Jurkat, Clone E6-1 (cell line): ENCODE data around the gene MKRN2OS.

Experiments used
- DNase-seq: peaks from one replicate; pipeline ENCODE4 v3.0.0-alpha.2; 2011; ENCODE audit warnings: low read depth, low spot score
- H3K4me3 ChIP-seq: 2 replicates; pipeline ENCODE4 v1.5.1; 2011; ENCODE audit warnings: mild to moderate bottlenecking, low read length, control low read depth, moderate library complexity

The MKRN2OS gene

DNA sequence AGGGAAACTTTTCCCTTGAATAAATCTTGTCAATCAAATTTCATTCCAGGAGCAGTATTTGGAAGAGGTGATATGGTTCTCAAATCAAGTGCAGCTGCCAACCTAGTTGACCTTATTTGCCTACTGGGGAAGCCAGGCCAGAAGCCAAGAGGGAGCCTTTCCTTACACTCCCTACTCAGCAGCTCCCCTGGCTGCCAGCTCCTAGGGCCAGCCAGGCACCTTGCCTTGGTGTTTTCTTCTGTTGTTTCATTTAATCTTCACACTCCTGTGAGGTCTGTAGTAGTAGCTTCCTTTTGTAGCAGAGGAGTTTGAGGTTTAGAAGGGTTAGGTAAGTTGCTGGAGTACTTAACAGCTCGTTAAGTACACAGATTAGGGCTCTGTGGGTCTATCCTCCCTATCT lies 22.6 kb downstream of the MKRN2OS start:
- no peak for DNase-seq
- H3K4me3 ChIP-seq, result no peak overlapping the region

DNA sequence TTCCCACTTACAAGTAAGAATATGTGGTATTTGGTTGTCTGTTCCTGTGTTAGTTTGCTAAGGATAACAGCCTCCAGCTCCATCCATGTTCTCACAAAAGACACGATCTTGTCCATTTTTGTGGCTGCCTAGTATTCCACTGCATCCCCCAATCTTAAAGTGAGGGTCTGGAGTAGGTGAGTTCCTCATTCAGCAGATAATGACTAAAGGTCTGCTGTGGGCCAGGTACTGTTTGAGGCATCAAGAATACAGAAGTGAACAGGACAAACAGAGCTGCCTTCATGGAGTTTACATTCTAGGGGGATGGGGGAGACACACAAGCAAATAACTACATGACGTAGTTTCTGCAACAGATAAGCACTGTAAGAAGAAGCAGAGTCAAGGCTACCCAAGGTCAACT lies 24.3 kb downstream of the MKRN2OS start:
- DNase-seq, result no peak
- H3K4me3 ChIP-seq, result no peak overlapping the region

DNA sequence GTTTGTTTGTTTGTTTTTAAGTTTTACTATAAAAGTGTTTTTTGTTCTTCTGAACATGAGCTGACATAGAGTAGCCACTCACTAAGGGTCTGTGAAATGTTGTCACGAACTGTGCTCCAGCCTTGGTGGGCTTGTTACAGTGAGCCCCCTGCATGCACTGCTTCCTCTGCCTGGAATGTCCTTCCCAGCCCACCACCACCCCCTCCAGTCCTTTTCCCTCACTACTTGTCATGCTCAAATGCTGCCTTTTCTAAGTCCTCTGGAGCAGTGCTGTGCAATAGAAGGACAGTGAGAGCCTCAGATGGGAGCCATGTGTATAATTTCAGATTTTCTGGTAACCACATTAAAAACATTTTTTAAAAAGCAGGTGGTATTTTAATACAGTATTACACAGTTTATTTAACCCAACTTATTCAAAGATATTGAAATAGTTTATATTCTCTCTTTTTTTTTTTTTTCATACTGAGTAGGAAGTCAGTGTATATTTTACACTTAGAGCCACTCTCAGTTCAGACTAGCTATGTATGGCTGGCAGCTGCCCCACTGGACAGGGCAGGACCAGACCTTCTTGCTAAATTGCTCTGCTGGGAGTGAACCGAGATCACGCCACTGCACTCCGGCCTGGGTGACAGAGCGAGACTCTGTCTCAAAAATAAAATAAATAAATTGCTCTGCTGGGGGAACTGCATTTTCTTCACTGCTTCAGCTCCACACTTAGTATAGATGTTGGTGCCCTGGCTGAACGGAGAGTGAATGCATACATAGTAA lies 26.9 kb downstream of the MKRN2OS start:
- no peak for DNase-seq
- H3K4me3 ChIP-seq, result no peak overlapping the region

DNA sequence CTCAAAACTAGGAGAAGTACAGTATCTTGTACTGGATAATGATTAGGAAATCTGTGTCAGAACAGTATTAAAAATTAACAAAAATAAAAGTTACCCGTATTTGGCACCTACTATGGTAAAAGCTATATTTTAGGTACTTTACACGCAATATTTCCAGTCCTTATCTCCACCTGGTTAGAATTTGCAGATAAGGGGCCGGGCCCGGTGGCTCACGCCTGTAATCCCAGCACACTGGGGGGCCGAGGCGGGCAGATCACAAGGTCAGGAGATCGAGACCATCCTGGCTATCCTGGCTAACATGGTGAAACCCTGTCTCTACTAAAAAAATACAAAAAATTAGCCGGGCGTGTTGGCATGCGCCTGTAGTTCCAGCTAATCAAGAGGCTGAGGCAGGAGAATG lies 28.4 kb downstream of the MKRN2OS start:
- no peak overlapping the region for H3K4me3 ChIP-seq
- no peak for DNase-seq

DNA sequence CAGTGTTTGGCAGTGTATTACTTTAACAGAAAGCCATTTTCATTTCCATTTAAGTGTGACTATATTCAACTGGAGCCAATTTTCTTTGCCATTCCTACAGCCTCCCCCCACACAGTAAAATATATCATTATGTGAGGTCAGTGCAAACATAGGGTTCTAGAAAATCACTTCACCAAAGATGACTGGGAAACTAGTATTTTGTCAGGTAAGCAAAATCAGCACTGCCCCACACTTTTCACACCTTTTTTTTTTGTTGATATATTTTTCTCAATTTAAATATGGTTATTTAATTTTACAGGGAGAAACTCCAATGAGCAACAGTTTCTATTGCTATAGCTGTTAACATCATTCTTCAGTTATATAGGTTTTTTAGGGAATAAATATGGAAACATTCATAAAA lies 29.7 kb downstream of the MKRN2OS start:
- DNase-seq, result no peak
- H3K4me3 ChIP-seq, result no peak overlapping the region

DNA sequence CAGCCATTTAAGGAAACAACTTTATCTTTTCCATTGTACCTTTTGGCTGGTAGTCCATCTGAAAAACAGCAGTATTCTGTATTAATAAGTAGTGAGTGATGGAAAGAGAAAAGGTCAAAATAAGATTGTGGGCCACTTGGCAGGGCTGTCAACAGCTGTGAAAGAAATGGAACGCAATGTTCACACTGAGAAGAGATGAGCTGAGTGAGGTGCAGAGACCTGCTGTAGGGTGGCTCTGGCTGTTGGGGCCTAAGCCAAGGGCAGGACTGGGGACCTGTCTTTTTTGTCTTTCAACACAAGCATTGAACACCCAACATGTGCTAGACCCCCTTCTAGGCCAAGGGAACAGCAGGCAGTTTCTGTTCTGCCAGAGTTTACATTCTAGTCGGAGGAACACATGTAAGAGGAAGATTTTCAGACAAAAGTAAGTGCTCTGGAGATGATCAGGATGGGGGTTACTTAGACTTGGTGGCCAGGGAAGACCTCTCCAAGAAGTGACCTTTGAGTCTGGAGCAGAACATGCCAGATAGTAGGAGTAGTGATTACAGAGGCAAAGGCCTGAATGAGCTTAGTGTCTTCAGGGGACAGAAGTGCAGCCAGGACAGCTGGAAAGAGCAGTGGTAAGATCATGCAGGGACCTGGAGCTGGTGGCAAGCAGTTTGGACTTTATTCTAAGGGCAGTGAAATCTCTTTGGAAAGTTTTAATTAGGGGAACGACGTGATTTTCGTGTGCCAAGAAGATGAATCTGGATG lies 31.4 kb downstream of the MKRN2OS start:
- DNase-seq, result no peak
- H3K4me3 ChIP-seq, result no peak overlapping the region

DNA sequence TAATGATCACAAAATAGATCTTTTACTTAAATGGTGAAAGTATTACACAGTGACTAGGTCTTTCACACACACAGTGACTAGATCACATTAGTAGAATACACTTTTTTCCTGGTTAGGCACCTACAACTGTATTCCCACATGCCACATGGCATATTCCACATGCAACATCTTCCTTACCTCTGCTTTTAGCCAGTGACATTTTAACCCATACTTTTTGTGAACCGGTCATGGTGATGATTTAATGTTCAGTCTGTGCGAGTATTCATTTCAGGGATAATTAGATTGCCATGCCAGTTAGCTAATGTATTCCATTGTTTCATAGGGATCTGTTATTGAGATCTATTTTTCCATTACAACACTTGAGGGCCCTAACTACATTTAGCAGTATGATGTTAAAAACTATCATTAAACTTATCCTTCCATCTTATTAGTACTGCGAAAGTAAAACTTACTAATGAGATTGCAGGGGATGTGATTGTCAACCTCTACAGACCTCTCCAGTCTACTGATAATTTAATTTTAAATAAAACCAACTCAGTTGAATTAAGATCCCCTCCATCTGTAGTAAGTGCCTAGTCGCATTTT lies 32.7 kb downstream of the MKRN2OS start:
- no peak overlapping the region for H3K4me3 ChIP-seq
- no peak for DNase-seq

DNA sequence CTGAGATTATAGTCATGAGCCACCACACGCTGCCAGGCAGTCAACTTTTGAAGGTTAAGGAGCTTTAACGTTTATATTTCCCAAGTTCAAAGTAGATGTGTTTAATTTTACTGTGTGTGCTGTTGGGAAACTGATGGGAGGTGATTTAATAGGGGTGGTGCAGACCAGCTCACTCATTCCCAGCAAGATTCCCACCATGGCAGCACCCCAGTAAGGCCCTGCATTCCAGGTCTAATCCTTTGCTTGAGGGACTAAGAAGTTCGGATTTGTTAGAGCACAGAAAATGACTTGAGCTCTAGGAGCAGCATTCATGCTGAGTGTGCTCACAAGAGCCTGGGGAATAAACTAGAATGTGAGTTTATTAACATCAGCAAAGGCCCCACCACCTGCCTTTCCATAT lies 35.8 kb downstream of the MKRN2OS start:
- no peak overlapping the region for H3K4me3 ChIP-seq
- no peak for DNase-seq

DNA sequence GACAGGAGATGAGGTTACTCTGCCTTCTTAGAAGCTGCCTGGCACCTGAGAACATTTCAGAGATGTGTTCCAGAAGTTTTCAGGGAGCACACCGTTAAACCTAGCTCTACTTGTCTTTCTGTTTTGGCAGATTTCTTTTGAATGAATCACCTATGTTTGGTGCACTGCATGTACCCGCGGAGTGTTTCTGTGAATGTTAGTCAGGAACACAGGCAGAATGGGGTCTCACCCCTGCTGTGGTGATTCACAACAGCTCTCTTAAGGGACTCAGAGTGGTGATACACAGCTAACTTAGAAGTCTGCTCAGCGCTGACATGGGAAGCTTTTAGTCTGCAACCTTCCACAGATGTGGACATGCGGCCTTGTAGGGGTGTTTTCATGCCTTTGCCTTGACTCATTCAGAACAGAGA lies 37.0 kb downstream of the MKRN2OS start:
- H3K4me3 ChIP-seq, result no peak overlapping the region
- DNase-seq, result no peak

DNA sequence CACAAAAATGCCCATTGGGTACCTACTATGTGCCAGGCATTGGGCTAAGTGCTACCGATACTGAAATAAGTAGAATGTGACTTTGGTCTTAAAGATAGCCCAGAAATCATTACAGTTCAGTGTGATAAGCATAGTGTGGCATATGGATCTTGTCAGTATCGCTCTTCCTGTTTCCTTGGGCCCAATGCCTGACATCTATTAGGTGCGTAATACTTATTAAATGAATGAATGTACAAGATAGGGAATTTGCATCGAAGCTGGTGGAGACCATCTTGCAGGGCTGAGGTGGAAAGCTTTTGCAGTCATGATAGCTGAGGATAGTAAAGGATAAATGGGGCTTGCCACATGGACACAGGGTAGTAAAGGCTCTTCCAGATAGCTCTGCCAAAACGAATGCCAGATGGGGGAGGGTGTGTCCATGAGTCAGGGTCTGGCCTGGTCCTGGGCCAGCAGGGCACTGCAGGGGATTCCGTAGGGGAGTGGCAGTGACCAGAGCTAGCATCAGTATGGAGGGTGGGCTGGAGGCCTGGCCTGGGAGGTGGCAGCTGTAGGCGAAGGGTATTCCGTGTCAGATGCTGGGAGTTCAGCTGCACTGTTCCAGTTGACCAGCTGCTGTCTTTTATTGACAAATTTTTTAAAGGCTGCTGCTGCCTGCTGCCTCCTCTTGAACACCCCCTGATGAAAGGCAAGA lies 37.6 kb downstream of the MKRN2OS start:
- no peak for DNase-seq
- H3K4me3 ChIP-seq, result no peak overlapping the region

DNA sequence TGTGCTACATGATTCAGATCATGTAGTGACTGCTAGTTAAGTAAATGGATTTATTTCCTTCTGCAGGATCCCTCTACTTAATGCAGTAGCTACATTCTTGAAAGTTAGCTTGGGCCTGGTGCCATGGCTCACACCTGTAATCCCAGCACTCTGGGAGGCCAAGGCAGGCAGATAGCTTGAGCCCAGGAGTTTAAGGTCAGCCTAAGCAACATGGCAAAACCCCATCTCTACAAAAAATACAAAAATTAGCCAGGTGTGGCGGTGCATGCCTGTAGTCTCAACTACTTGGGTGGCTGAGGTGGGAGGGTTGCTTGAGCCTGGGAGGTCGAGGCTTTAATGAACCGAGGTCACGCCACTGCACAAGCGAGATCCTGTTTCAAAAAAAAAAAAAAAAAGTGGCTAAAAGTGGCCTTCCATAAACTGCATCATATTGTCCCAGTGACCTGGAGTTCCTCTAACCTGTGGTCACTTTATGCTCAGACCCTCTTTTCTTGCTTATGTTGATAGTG lies 39.0 kb downstream of the MKRN2OS start:
- no peak overlapping the region for H3K4me3 ChIP-seq
- no peak for DNase-seq

DNA sequence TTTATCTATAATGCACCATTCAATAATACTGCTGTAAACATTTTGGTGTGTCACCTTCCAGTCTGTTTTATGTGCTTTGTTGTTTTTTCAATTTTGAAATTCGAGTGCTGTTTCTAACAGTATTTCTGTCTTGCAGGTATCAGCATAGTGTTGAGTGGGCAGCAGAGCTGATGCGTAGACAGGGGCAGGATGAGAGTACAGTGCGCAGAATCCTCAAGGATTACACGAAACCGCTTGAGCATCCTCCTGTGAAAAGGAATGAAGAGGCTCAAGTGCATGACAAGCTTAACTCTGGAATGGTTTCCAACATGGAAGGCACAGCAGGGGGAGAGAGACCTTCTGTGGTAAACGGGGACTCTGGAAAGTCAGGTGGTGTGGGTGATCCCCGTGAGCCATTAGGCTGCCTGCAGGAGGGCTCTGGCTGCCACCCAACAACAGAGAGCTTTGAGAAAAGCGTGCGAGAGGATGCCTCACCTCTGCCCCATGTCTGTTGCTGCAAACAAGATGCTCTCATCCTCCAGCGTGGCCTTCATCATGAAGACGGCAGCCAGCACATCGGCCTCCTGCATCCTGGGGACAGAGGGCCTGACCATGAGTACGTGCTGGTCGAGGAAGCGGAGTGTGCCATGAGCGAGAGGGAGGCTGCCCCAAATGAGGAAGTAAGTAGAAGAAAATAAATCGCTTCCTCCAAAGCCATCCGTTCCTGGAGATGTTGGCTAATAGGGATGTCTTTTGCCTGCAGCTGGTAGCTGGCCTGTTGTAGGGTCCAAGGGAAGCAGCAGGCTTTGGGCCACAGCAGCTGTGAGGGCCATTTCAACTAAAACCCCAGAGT lies 42.0 kb downstream of the MKRN2OS start:
- DNase-seq, result no peak
- no peak overlapping the region for H3K4me3 ChIP-seq

DNA sequence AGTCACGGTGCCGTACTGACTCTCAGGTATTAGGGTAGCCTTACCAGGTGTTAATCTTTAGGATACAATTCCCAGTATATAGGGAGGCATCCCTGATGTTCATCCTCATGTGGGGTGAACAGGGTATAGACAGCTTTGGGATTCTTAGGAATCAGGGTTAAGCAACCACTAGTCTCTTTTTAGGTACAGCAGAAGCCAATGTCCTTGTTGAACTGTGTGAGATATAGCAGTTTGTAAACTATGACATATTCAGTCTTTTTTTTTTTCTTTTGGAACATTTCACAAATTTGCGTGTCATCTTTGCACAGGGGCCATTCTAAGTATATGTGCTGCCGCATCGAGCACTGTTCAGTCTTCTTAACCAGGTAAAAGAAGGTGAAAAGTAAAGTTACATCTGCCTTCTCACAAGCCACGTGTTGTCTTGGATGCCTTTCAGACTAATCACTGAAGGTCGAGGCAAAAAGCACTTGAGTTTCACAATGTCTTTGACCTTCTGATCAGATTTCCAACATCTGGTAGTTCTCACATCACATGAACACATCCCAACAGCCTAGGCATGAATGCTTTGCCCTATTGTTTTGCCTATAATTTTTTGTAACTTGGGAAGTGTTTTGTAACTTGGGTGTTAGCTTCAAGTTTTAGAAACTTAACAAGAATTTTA lies 43.8 kb downstream of the MKRN2OS start:
- no peak overlapping the region for H3K4me3 ChIP-seq
- no peak for DNase-seq

DNA sequence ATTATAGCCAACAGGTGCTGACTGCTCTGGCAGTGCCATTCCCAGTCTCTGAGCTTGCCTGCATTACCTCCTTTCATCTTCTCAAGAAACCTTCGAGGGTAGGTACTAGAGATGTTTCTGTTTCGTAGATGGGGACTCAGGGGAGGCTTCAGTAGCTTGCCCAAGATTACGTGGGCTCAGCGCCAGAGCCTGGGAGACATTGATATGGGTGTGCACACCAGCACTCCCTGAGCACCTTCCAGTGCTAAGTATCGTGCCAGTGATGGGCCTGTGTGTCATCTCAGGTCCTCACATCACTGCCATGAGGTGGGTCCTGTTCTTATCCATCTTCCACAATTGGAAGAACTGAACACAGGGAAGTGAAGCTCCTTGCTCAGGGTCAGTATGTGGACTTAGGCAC lies 45.8 kb downstream of the MKRN2OS start:
- DNase-seq, result no peak
- no peak overlapping the region for H3K4me3 ChIP-seq

DNA sequence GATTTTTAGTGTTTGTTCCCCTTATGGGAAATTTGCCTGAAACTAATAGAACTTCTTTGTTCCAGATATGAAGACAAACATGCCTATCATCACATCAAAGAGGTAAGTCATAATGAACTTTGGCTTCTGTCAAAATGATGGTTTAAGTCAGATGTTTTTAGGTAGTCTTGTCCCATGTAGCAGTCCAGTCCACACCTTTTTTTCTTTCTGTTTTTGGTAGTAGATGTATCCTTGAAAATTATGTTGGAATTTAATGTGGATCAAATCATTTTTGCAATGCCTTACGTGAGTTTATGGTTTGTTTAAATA lies 48.9 kb downstream of the MKRN2OS start:
- H3K4me3 ChIP-seq, result no peak overlapping the region
- DNase-seq, result no peak

DNA sequence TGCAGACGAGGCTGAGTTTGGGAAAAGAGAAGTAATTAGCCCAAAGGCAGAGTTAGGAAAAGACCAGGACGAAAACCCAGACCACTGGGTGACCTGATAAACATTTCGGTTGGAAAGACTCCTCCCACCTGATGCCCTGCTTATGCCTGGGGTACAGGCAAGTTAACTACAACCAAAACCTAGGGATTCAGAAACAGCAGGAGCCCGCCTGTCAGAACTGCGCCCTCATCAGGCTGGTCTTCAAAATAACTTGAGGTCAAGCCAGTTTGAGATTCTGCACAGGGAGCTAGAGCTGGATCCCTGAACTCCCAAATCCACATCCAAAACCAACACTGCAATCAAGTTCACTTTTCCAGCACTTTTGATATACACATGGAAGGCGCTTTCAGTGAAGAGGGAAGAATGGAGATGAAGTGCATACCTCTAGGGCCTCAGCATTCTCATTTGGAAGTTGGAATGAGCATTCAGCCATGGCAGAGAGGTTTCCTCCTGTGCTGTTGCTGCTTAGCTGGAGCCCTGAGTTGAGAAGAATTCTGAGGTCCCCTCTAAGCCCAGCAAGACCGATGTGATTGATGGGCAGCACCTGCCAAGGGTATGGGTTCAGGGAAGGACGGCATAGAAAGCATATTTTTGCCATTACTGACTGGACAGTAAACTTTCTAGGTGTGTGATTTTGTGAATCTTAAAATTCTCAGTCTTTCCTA lies 49.4 kb downstream of the MKRN2OS start:
- no peak for DNase-seq
- no peak overlapping the region for H3K4me3 ChIP-seq

DNA sequence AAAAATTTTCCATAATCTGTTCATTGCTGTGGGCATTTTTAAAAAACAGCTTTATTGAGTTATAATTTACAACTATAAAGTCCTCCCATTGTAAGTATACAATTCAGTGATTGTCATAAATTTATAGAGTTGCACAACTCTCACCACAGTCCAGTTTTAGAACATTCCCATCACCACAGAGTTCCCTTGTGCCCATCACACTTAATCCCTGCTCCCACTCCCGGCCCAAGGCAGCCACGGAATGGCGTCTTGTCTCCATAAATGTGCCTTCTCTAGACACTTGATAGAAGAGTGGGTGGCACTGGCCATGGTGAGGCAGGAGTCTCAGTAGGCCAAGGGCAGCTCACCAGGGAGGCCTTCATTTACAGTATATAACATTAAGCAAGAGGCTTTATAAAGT lies 54.8 kb downstream of the MKRN2OS start:
- H3K4me3 ChIP-seq, result no peak overlapping the region
- DNase-seq, result no peak

DNA sequence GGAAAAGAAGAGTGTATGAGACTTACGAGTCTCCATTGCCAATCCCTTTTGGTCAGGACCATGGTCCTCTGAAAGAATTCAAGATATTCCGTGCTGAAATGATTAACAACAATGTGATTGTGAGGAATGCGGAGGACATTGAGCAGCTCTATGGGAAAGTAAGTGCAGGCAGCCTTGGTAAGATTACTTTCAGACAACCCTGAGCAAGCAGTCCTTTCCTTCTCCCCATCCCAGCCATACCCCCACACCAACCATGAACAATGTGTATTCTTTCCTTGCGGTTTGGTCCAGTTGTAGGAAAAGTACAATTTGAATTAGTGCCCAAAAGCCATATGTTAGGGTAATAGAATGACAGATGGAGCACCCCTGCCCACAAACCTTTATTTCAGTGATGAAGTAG lies 55.5 kb downstream of the MKRN2OS start:
- DNase-seq, result no peak
- no peak overlapping the region for H3K4me3 ChIP-seq
